WERI-Rb-1 (cell line): ENCODE data around the gene TNFAIP2.

Experiments used
- DNase-seq: peaks from one replicate; pipeline ENCODE4 v3.0.0-alpha.2; 2020
- H3K27ac ChIP-seq: fragments of 250-450 bp; sonication (Bioruptor Pico); 2 replicates; pipeline ENCODE4 v1.5.1; 2020; ENCODE audit warnings: mild to moderate bottlenecking, moderate library complexity
- H3K27me3 ChIP-seq: fragments of 250-450 bp; sonication (Bioruptor Pico); 2 replicates; pipeline ENCODE4 v1.5.1; 2021; ENCODE audit warnings: mild to moderate bottlenecking, low read depth, moderate library complexity; ENCODE audit not compliant: insufficient read depth, severe bottlenecking
- H3K36me3 ChIP-seq: fragments of 250-450 bp; sonication (Bioruptor Pico); 2 replicates; pipeline ENCODE4 v1.5.1; 2020; ENCODE audit warnings: mild to moderate bottlenecking, moderate library complexity
- H3K4me3 ChIP-seq: 2 replicates; pipeline ENCODE4 v1.5.1; 2011; ENCODE audit warnings: low read depth, mild to moderate bottlenecking, control low read depth, low read length
- H3K9me3 ChIP-seq: fragments of 250-450 bp; sonication (Bioruptor Pico); 2 replicates; pipeline ENCODE4 v1.5.1; 2021; ENCODE audit warnings: mild to moderate bottlenecking, moderate library complexity; ENCODE audit not compliant: severe bottlenecking
- CTCF ChIP-seq: IDR thresholded peaks from 2 replicates; pipeline ENCODE4 v1.5.1; 2011; ENCODE audit warnings: low read depth, mild to moderate bottlenecking, control low read depth, inconsistent platforms, low read length

The TNFAIP2 gene

GRCh38 chr14:103127356-103127755, 4.1 kb downstream of the TNFAIP2 start:
- Histone ChIP-seq H3K27me3 (no peaks in the 10 kb centered on the region), H3K27ac (no peak overlapping the region)

GRCh38 chr14:103127861-103128598, 4.8 kb downstream of the TNFAIP2 start:
- Histone ChIP-seq H3K4me3 (no peak overlapping the region), H3K9me3 (no peaks in the 10 kb centered on the region), H3K27ac (no peak overlapping the region), H3K36me3 (no peaks in the 10 kb centered on the region), H3K27me3 (no peaks in the 10 kb centered on the region)
- TF ChIP-seq CTCF: no peak
- no peak for DNase-seq

More at GRCh38 chr14:103127356-103127755, 4.1 kb downstream of the TNFAIP2 start:
- TF ChIP-seq CTCF: no peak
- DNase-seq: no peak
- no peaks in the 10 kb centered on the region for H3K9me3 ChIP-seq
- no peak overlapping the region for H3K4me3 ChIP-seq
- H3K36me3 ChIP-seq: no peaks in the 10 kb centered on the region

- H3K4me3 ChIP-seq: no peak overlapping the region
- no peaks in the 10 kb centered on the region for H3K36me3 ChIP-seq
- no peak overlapping the region for H3K27ac ChIP-seq
- H3K27me3 ChIP-seq: no peaks in the 10 kb centered on the region
- DNase-seq: no peak
- no peaks in the 10 kb centered on the region for H3K9me3 ChIP-seq
- TF ChIP-seq CTCF: no peak
Measured at GRCh38 chr14:103128631-103129300, 5.5 kb downstream of the TNFAIP2 start.

- Histone ChIP-seq H3K9me3 (no peaks in the 10 kb centered on the region), H3K36me3 (no peaks in the 10 kb centered on the region), H3K27ac (no peak overlapping the region), H3K27me3 (no peaks in the 10 kb centered on the region), H3K4me3 (no peak overlapping the region)
- DNase-seq: no peak
- no peak for TF ChIP-seq CTCF
Measured at GRCh38 chr14:103129301-103130016, 6.2 kb downstream of the TNFAIP2 start.

- TF ChIP-seq CTCF: no peak
- Histone ChIP-seq H3K4me3 (no peak overlapping the region), H3K27ac (no peak overlapping the region), H3K9me3 (no peaks in the 10 kb centered on the region), H3K36me3 (no peaks in the 10 kb centered on the region), H3K27me3 (no peaks in the 10 kb centered on the region)
- no peak for DNase-seq
Measured at GRCh38 chr14:103130017-103130764, 6.9 kb downstream of the TNFAIP2 start.
